Activated CD4-positive, alpha-beta T cell treated with anti-CD3 and anti-CD28 coated beads, Interleukin-2, Interleukin-4, amounts not matched to agents 100 ng/mL and 50 ng/mL, durations not matched to agents 16 hours and 8 hours (primary cell): ENCODE data around the gene PRR30.
"Not testable (repeated sequence)": the region's sequence is repeated elsewhere in the genome, so short reads cannot be mapped to it uniquely, and the experiment has no call there.

Experiments
- DNase-seq: peaks from one replicate; pipeline ENCODE4 v3.0.0-alpha.2; 2020; ENCODE audit warnings: low spot score

PRR30 gene

DNA sequence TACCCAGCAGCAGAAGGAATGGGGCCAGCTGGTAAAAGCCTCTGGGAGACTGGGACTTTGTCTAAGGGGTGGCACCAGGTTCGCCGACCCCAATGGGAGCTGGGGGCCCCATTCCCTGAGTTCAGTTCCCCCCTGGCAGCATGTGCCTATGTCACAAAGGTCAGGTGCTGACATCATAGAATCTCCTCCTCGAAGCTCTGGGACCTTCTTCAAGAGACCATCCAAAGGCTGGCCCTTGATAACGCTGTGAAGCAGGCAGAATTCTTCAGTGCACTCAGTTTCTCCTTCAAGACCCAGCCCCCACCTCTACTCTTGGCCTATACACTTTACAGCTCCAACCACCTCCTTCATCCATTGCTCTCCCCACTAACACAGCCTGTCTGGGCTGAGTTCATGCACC lies at the start of gene PRR30:
PRR30 (minus strand) TSS at position 101 of the 400 bp plus-strand sequence. CDS start 1,081 bp downstream, outside the sequence.
- DNase-seq: no peak

DNA sequence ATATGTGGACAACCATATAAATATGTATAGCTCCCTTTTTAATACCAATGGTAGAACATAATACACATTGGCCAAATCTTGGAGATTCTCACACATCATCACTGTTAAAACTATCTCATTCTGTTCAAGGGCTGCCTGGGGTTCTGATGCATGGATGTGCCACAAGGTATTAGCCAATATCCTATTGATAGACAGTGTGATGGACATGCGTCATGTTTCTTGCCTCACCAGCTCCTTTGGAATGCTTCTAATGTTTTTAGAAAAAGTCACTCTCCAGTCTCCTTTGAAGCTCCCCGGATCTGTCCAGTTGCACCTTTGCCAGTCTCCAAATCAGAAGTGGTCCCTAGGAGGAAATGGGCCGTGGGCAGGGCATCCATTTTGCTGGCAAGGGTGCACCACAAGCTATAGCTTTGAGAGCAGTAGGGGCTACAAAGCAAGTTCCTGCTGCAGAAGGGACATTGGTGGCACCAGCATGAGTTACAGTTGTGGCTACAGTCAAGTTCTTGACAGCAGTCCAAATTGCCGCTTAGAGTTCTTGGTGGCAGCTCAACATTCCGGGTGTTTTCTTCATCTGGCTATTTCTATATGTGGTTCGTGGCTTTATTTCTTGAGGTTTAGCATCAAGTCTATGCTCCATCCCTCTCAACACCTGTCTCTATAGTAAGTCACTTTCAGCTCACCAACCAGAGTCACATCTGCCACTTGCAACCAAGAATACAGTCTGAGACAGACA lies 47.6 kb upstream of the PRR30 start:
- no peak for DNase-seq

DNA sequence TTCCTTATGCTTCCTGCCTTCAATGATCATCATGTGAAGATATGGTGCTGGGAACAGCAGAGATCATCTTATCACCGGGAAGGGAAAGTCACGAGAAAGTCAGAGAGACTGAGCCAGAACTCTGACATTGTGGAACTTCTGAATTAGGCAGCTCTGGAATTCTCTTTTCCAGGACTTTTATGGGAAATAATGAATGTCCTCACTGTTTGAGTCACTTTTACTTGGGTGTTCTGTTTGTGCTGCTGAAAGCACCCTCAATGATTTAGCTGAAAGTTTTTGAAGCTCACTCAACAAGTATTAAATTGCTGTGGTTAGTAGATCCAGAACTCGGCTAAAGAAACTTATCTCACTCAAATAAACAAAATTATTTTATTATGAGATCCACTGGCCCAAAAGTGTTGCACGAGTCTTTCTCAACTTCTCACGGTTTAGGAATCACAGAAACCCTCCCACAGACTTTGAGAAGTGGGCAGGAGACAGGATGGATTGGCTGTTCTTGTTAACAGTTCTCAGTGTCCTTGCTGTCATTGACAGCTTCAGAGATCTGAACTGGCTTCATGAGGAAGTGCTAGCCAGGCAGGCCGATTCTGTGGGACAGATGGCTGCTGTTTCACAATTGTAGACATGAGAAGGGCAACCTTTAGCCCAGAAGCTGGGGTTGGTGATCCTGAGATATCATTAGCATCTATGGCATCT lies 46.3 kb upstream of the PRR30 start:
- no peak for DNase-seq

DNA sequence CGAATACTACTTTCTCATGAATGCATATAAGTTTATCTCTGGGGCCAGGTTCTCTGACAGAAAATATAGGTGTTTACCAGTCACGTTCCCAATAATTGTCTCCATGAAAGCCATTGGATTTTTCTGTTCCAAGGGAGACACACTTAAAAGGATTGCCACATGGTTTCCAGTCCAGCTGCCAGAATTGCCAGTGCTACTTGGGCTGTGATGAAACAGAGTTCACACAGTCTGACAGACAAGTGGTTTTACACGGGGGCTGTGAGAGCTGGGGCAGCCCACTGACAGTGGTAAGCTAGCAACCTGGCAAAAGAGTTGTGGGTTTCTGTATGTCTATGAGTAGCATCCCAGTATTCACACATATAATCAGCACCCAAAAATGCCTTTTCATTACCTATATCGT lies 44.9 kb upstream of the PRR30 start:
- no peak for DNase-seq

DNA sequence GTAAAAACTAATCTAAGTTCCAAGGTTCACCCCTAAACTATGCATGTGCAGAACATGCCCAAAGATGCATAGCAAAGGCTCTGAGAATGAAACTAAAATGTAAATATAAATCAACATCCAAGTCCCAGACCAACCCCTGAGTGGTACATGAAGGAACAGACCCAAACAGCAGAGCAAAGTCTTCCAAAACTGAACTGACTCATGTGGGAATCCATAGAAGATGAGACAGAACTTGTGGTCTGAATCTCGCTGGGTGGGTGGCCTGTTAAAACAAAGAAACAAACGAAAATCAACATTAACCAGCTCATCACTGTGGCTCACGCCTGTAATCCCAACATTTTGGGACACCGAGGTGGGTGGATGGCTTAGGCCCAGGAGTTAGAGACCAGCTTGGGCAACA lies 43.1 kb upstream of the PRR30 start:
- DNase-seq: no peak

DNA sequence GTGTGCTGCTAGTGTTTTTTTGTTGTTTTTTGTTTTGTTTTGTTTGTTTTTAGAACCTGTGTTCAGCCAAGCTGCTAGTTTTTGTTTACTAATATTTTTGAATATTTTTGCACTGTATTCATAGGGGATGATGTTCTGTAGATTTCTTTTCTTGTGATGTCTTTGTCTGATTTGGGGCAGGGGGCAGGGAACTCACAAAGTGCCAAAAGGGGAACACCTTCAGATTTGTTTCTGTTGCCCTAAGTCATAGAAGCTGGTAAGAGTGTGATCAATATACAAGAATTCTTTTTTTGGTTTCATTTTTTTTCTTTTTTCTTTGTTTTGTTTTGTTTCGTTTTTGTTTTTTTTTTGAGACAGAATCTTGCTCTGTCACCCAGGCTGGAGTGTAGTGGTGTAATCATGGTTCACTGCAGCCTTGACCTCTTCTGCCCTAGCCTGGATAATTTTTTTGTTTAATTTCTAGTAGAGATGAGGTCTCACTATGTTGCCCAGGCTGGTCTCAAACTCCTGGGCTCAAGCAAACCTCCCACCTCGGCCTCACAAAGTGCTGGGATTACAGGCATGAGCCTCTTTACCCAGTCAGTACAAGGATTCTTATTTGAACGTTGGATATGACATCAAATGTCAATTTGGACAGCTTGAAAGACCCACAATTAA lies 40.3 kb upstream of the PRR30 start:
- DNase-seq: no peak

DNA sequence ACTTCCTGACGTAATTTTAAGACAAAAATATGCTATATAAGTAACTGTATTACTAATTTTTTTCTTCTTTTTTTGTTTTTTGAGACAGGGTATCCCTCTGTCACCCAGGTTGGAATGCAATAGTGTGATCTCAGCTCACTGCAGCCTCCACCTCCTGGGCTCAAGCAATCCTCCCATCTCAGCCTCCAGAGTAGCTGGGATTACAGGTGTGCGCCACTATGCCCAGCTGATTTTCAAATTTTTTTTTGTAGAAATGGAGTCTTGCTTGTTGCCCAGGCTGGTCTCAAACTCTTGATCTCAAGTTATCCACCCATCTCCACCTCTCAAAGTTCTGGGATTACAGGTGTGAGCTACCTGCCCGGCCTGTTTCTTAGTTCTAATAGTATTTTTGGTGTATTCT lies 39.3 kb upstream of the PRR30 start:
- DNase-seq: no peak

DNA sequence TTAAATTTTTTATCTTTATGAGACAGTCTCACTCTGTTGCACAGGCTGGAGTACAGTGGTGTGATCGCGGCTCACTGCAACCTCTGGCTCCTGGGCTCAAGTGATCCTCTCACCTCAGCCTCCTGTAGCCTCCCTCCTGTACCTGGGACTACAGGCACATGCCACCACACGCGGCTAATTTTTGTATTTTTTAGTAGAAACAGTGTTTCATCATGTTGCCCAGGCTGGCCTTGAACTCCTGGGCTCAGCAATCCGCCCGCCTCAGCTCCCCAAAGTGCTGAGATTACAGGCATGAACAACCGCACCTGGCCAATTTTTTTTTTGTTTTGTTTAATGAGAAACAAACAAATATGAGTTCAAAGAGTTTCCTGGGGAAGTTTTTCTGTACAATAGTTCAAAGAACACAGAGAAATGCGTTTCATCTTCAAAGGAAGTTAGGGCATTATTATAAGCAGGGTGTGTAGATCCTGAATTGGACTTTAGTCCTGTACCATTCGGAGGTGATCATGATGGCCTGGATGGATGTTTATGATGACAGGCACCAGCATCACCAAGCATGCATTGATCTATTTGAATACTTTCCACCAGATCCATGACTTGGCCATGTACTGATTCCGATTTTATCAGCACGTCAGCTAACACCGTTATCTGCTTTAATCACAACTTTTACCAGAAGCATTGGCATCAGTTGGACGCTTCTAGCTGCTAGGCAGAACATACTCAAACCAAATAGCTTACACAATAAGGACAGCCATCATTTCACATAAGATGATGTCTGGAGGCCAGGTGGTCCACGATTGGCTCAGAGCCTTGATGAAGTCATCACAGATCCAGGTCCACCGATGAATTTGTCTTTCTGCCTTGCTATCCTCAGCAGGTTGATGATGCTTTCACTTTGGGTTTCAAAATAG lies 38.5 kb upstream of the PRR30 start:
- DNase-seq: no peak

DNA sequence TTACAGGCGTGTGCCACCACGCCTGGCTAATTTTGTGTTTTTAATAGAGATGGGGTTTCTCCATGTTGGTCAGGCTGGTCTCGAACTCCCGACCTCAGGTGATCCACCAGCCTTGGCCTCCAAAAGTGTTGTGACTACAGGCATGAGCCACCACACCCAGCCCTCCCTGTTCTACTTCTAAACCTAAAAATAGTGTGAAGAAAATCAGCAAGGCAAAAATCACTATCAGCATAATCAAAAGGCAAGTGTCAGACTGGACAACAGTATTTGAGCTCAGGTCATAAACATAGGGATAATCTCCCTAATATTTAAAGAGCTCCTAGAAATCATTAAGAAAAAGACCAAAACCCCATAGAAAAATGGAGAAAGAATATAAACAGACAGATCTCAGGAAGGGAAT lies 36.6 kb upstream of the PRR30 start:
- not testable (repeated sequence) for DNase-seq

DNA sequence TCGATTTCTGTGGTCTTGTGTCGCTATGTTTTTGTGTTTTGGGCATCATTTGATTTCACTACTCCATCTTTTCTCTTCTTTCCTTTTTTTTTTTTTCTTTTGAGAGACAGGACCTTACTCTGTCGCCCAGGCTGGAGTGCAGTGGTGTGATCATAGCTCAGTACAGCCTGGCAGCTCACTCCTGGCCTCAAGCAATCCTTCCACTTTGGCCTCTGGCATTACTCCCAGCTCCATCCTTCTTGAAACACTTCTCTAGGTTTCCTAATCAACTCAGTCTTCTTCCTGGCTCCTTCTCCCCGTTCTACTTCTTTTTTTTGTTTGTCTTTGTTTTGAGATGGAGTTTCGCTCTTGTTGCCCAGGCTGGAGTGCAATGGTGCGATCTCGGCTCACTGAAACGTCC lies 36.1 kb upstream of the PRR30 start:
- DNase-seq: no peak

DNA sequence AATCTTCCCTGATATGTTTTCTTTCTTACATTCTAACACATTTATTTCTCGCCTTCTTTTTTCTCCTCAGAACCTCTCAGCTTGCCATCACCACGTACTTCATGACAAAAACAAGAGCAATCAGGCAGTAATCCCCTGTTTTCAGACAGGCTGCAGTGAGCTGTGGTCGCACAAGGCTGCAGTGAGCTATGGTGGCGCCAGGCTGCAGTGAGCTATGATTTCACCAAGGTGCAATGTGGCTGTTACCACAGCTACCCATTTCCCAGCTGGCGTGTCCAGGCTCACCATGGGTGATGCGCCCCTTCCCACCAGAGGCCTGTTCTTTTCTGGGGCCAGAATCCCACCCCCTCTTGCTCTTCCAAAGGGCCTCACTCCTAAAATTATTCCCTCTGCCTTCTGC lies 35.4 kb upstream of the PRR30 start:
- no peak for DNase-seq

DNA sequence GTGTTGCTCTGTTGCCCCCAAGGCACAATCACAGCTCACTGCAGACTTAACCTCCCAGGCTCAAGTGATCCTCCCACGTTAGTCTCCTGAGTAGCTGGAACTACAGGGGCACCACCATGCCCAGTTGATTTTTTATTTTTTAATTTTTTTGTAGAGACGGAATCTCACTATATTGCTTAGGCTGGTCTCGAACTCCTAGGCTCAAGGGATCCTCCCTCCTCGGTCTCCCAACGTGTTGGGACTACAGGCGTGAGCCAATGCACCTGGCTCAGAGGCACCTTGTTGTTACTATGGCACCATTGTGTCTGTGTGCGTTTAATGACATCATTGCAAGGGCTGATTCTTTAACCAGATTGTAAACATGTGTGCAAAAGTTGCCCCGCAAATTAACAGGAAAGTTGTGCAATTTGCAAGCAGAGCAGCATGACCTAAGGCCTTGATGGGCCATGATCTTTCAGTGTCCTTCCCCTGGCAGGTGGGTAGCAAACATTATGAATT lies 32.2 kb upstream of the PRR30 start:
- DNase-seq: no peak

DNA sequence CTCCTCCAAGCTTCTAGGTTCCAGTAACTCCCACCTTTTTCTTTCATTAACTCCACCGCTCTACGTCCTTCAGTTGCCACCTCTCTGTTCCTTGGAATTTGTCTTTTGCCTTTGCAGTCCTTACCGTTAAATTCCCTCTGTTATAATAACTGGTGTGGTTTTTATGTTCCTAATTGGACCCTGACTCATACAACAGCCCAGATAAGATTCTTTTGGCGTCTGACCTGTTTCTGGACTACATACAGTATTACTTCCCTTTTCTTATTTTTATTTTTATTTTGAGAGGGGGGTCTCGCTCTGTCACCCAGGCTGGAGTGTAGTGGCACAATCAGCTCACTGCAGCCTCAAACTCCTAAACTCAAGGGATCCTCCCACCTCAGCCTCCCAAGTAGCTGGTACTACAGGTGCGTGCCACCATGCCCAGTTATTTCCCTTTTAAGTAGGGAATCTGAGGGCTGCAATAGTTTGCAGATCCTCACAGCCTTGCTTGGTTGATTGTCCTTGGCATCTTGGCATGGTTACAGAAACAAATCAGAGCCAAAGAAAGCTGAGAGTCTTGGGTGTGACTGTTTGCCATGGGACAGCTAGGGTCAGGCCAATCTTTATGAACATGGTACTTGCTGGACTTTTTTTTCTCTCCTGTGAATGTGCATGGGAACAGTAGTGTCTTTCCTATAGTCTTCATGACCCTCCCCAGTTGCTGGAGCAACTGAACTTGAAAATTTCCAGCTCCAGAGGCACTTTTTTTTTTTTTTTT lies 31.5 kb upstream of the PRR30 start:
- DNase-seq: no peak

DNA sequence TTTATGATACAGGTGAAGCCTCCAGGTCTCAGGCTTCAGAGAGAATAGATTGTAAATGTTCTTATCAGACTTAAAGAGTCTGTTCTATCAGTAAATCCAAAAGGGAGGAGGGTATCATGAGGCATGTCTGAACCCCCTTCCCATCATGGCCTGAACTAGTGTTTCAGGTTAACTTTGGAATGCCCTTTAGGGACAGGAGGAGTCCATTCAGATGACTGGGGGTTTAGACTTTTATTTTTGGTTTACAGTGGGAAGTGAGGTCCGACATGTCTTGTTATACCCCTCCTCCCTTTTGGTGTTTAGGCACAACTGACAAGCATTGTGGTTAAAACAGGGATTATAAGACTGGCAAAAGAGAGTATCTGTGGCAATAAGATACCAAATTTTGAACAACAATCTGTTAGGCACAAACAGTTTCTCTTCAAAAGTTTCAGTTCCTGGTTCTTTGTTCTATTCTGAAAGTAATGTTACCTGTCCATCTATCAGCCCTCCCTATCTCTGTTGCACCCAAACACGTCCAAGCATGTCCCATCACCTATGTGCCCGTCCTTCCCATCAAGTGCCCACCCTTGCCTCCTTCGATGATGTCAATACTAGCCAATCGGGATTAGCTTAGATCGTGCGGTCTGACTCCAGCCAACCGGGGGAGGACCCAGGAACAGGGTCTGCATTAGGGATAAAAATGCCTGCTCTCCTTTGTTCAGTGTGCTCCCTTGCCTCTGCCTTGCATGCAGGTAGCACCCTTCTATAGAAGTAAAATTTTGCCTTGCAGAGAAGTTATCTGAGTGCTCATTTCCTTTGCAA lies 26.0 kb upstream of the PRR30 start:
- no peak for DNase-seq

DNA sequence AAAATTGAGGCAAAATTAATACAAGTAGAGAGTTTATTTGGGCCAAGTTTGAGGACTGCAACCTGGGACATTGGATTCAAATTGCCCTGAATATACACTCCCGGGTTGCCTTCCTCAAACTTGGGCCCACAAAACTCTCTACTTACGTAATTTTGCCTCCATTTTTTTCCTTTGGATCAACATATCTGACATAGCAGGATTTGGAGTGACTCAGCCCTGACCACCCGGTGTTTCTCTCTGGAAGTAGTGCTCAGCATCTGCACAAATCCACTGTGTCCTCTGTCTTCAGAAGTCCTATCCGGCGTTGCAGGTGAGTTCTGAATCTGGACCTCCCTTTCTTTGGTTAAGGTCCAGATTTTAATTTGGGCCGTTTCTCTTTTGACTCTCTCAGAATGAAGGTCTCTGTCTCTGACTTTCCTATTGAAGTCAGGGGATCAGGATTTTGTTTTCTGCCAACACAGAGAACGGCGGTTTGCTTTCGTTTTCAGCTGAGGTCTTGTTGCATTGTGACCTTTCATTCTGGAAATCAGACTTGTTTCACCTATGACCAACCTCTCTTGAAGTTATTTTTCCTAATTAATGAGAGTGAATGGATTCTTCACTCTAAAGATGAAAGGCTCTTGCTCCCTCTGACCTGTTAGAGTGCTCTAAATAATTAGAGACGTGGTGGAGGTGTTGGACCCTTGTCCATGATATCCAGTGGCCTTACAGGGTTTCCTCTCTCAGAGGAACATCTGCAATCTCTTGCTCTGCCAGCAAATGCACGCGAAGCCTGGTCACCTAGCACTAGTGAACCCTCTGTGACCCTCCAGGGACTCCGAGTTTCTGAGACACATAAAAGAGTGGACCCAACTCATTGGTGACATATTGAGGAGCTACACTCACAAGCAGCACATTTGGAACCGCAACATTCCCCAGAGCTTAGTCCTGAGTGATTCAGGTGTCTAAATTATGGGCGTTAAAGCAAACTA lies 23.2 kb upstream of the PRR30 start:
- no peak for DNase-seq

DNA sequence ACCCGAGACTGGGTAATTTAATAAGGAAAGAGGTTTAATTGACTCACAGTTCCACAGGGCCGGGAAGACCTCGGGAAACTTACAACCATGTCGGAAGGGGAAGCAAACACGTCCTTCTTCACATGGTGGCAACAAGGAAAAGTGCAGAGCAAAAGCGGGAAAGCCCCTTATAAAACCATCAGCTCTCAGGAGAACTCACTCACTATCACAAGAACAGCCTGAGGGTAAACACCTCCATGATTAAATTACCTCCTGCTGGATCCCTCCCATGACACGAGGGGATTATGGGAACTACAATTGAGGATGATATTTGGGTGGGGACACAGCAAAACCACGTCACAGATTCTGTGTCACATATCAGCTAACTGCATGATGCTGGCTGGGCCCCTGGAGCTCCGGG lies 21.0 kb upstream of the PRR30 start:
- no peak for DNase-seq

DNA sequence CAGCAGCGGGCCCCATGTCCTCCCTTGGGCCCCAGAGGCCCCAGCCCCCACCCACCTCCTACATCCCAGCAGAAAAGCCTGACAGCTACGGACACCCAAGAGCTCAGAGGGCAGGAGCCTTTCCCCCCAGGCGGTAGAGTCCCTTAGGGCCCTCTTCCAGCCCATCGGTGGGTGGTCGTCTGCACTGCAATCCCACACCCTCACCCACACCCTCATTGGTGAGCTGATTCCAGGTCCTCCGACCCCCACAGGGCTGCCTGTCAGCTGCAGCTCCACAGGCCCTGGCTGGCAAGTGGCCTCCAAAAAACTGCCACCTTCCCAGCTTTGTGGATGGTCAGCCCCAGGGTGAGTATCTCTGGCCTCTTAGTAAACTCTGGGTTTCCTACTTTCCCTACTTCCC lies 20.1 kb upstream of the PRR30 start:
- no peak for DNase-seq

DNA sequence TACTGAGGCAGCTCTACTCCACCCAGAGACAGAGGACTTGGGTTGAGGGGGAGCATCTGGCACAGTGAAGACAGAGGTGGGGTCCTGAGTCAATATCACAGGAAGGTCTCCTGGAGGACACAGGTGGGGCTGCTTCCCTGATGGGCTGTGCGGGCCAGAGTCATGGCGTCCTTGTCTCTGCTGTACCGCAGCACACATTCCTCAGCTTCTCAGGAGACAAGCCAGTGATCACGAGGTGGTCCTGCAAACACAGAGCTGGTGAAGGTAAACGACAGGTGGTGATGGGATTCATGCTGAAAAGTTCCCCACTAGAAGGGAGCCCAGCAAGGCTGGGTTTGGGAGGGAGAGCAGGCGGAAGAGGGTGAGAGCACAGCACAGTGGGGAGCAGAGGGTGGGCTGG lies 19.3 kb upstream of the PRR30 start:
- DNase-seq: no peak

DNA sequence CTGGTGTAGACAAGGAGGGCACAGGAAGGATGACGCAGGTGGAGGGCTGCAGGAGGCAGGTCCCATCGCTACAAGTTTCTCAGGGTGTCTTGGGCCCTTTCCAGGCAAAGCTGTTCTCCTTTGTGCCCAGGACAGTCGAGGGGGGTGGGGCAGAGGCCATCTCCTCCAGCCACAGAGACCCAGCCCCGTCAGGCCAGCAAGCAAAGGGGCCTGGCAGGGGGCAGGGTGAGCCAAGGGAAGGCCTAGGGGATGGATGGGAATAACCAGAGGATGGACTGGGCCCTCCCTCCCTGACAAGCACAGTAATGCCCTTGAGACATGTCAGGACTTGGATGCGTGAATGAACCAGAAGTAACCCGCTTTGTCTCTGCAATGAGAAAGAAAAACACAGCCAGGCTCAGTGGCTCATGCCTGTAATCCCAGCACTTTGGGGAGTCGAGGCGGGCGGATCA lies 15.9 kb upstream of the PRR30 start:
- DNase-seq: no peak
